ENCODE measurements around the gene C1QB. TPM values are rescaled to one million over a fixed set of nuclear protein-coding genes. Genes with fewer than 3 reads are reported as not detected.

Gene C1QB
- total RNA-seq, 2 experiments from 2014 or later: not detected

DNA sequence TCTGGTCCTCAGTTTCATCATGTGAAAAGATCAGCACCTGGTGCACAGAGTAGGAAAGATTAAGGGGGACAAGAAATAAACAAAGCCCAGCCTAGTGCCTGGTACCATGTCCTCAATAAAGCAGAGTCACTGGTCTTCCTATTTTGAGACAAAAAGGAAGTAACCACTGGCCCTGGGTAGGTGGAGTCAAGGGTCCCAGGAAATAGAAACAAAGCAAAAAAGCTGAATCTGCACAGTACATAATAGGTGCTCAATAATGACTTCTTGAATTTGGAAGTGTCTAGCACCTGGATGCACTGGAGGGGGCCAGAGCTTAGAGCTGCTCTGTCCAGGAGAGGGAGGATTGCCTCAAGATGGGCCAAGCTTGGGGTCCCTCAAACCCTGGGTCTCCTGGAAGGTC lies 55.7 kb downstream of the C1QB start:
- POLR2A ChIA-PET: no interaction called here
- H3K9me3 ChIP-seq (ENCODE audit: control insufficient read depth in 1 of 2, insufficient read depth in 1 of 2, low read length in 2 of 2): peaks cover 0 to 5% of the 10 kb centered on the region in 2 experiments
- no peak overlapping the region for H3K27ac Mint-ChIP-seq
- CTCF ChIA-PET: no interaction called here
- DNase-seq (no peak), ATAC-seq (ENCODE audit: poor library complexity) (no peak)
- H3K36me3 Mint-ChIP-seq (ENCODE audit: low read depth): no peaks in the 10 kb centered on the region
- TF ChIP-seq, protein P1, sequence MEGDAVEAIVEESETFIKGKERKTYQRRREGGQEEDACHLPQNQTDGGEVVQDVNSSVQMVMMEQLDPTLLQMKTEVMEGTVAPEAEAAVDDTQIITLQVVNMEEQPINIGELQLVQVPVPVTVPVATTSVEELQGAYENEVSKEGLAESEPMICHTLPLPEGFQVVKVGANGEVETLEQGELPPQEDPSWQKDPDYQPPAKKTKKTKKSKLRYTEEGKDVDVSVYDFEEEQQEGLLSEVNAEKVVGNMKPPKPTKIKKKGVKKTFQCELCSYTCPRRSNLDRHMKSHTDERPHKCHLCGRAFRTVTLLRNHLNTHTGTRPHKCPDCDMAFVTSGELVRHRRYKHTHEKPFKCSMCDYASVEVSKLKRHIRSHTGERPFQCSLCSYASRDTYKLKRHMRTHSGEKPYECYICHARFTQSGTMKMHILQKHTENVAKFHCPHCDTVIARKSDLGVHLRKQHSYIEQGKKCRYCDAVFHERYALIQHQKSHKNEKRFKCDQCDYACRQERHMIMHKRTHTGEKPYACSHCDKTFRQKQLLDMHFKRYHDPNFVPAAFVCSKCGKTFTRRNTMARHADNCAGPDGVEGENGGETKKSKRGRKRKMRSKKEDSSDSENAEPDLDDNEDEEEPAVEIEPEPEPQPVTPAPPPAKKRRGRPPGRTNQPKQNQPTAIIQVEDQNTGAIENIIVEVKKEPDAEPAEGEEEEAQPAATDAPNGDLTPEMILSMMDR (IDR thresholded peaks at IDR 0.05): no peak
- H3K4me3 ChIP-seq (ENCODE audit: low read length): no peak overlapping the region
- peak overlapping the region; percentile 13 for H3K4me3 Mint-ChIP-seq
- no peaks in the 10 kb centered on the region for H3K9me3 Mint-ChIP-seq
- H3K27me3 ChIP-seq (ENCODE audit: control insufficient read depth in 1 of 2, insufficient read depth in 2 of 2, low read length in 2 of 2): peaks cover 35 to 41% of the 10 kb centered on the region in 2 experiments
- H3K36me3 ChIP-seq (ENCODE audit: insufficient read depth, low read length): no peaks in the 10 kb centered on the region
- no peaks in the 10 kb centered on the region for H3K4me1 Mint-ChIP-seq (ENCODE audit: low read depth)
- intact Hi-C loops (cut with DNase I, micrococcal nuclease): loop anchor here in 1 of 2 experiments (10.0 kb wide), 1 partner anchor 476 kb away; no protein-coding TSS in a partner anchor
- peaks cover 16% of the 10 kb centered on the region for H3K4me1 ChIP-seq (ENCODE audit: insufficient read depth, low read length)
- H3K27me3 Mint-ChIP-seq: peaks cover 69% of the 10 kb centered on the region
- no peak overlapping the region for H3K27ac ChIP-seq (ENCODE audit: low read depth in 1 of 2, low read length in 2 of 2)

DNA sequence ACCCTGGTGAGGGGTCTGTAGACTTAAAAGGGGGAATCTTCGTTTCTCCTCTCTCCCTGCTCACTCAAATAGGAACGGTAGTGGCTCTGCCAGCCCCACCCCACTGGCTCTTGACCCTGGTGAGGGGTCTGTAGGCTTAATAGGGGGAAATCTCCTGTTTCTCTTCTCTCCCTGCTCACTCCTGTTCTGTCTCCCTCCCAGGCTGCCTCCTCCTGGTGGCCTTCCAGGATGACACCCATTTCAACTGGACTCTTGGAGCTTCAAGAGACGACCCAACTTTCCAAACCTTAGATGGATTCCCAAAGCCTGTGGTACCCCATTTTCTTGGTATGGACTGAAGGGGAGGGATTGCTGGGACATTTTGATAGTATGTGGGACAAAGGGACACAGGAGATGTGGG lies 56.2 kb downstream of the C1QB start:
- H3K4me1 Mint-ChIP-seq (ENCODE audit: low read depth): no peaks in the 10 kb centered on the region
- ChIA-PET POLR2A (no interaction called here), CTCF (no interaction called here)
- no peaks in the 10 kb centered on the region for H3K9me3 Mint-ChIP-seq
- no peaks in the 10 kb centered on the region for H3K36me3 Mint-ChIP-seq (ENCODE audit: low read depth)
- Histone ChIP-seq H3K36me3 (ENCODE audit: insufficient read depth, low read length) (no peaks in the 10 kb centered on the region), H3K4me1 (ENCODE audit: insufficient read depth, low read length) (peaks cover 16% of the 10 kb centered on the region), H3K27me3 (ENCODE audit: control insufficient read depth in 1 of 2, insufficient read depth in 2 of 2, low read length in 2 of 2) (peaks cover 35 to 45% of the 10 kb centered on the region in 2 experiments), H3K9me3 (ENCODE audit: control insufficient read depth in 1 of 2, insufficient read depth in 1 of 2, low read length in 2 of 2) (peaks cover 0 to 5% of the 10 kb centered on the region in 2 experiments), H3K27ac (ENCODE audit: low read depth in 1 of 2, low read length in 2 of 2) (no peak overlapping the region), H3K4me3 (ENCODE audit: low read length) (no peak overlapping the region)
- intact Hi-C loops (cut with DNase I, micrococcal nuclease): loop anchor here in 1 of 2 experiments (10.0 kb wide), 1 partner anchor 476 kb away; no protein-coding TSS in a partner anchor
- ATAC-seq (ENCODE audit: poor library complexity) (no peak), DNase-seq (no peak)
- no peak overlapping the region for H3K27ac Mint-ChIP-seq
- TF ChIP-seq, protein P1 (IDR thresholded peaks at IDR 0.05): no peak
- peak overlapping the region; percentile 13 for H3K4me3 Mint-ChIP-seq
- peaks cover 72% of the 10 kb centered on the region for H3K27me3 Mint-ChIP-seq

DNA sequence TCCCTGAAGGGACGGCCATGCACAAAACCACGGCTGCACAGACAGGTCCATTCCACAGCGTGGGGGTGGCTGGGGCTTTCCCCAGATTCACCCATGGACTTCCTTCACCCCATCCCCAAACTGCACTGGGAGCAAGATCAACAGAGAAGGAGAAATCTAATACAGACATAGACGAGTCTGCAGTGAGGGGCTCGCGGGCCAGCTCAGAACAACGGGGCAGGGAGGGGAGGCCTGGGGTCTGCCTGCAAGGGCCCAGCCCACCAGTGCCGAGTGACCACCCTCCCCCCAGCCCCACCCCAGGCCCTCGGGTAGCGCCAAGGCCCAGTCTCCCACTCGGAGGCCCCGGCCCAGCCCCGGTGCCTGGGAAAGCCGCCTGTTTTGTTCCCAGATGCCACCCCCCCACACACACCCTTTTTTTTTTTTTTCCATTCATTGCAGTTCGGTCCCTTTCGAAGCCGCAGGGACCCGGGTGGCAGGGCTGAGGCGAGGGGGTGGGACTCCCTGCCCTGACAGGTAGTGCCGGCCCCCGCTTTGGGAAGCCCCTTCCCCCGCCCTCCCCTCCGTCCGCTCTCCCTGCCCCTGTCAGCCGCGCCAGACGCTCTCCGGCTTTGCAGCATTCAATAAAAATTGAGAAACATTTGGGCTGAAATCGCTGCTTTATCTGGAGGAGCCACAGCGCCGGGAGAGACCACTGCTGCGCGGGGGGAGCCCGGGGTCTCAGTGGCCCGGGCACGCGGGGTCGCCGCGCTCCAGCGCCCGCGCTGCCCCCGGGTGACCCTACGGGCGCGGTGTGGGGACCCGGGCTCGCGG lies 57.1 kb downstream of the C1QB start:
- intact Hi-C loops (cut with DNase I, micrococcal nuclease): loop anchor here in 1 of 2 experiments (10.0 kb wide), 1 partner anchor 475 kb away; no protein-coding TSS in a partner anchor
- Histone ChIP-seq H3K4me3 (ENCODE audit: low read length) (no peak overlapping the region), H3K27me3 (ENCODE audit: control insufficient read depth in 1 of 2, insufficient read depth in 2 of 2, low read length in 2 of 2) (peaks cover 35 to 53% of the 10 kb centered on the region in 2 experiments), H3K4me1 (ENCODE audit: insufficient read depth, low read length) (peaks cover 16% of the 10 kb centered on the region), H3K36me3 (ENCODE audit: insufficient read depth, low read length) (no peaks in the 10 kb centered on the region), H3K27ac (ENCODE audit: low read depth in 1 of 2, low read length in 2 of 2) (no peak overlapping the region), H3K9me3 (ENCODE audit: control insufficient read depth in 1 of 2, insufficient read depth in 1 of 2, low read length in 2 of 2) (peaks cover 0 to 5% of the 10 kb centered on the region in 2 experiments)
- Mint-ChIP-seq H3K4me3 (peak overlapping the region; percentile 58), H3K27me3 (peaks cover 75% of the 10 kb centered on the region), H3K4me1 (ENCODE audit: low read depth) (no peaks in the 10 kb centered on the region), H3K36me3 (ENCODE audit: low read depth) (no peaks in the 10 kb centered on the region), H3K27ac (no peak overlapping the region), H3K9me3 (no peaks in the 10 kb centered on the region)
- TF ChIP-seq, protein P1 (IDR thresholded peaks at IDR 0.05): no peak
- ATAC-seq (ENCODE audit: poor library complexity): peak; percentile 41
- CTCF ChIA-PET: no interaction called here
- DNase-seq: peak in 6 of 14 experiments; percentile 7 to 41 (median 26)
- POLR2A ChIA-PET: no interaction called here
